Natural killer cell (primary cell): Measurements from ENCODE around the gene FOXP1. TPM values are rescaled to one million over a fixed set of nuclear protein-coding genes. Genes with fewer than 3 reads are reported as not detected.
"Not testable (repeated sequence)": the region's sequence is repeated elsewhere in the genome, so short reads cannot be mapped to it uniquely, and the experiment has no call there.

Experiments
- ATAC-seq, 3 donors: fragments of 150-1000 bp in 2 of 3; fragments of 200-7000 bp in 1 of 3; cut with Tn5 transposase; 1 replicate in 1 of 3; 2 replicates in 2 of 3; pipeline ENCODE4 v1.10.0; 2021; ENCODE audit warnings: mild to moderate bottlenecking in 2 of 3, moderate library complexity in 2 of 3
- DNase-seq, 2 donors: peaks; one replicate each; pipeline versions ENCODE4 v3.0.0 to v3.0.0-alpha.2; 2013 to 2021; ENCODE audit warnings: mixed read lengths in 1 of 2
- H3K27ac ChIP-seq: one replicate; pipeline ENCODE4 v1.5.1; 2013; ENCODE audit warnings: mild to moderate bottlenecking, low read length
- H3K27me3 ChIP-seq: one replicate; pipeline ENCODE4 v1.6.1; 2013; ENCODE audit warnings: low read length; ENCODE audit not compliant: control insufficient read depth, insufficient read depth
- H3K36me3 ChIP-seq: one replicate; pipeline ENCODE4 v1.6.1; 2013; ENCODE audit warnings: low read length; ENCODE audit not compliant: control insufficient read depth, insufficient read depth
- H3K4me1 ChIP-seq: one replicate; pipeline ENCODE4 v1.6.1; 2013; ENCODE audit warnings: low read length; ENCODE audit not compliant: control insufficient read depth, insufficient read depth
- H3K4me3 ChIP-seq: one replicate; pipeline ENCODE4 v1.5.1; 2013; ENCODE audit warnings: low read length
- H3K9me3 ChIP-seq: one replicate; pipeline ENCODE4 v1.6.1; 2013; ENCODE audit warnings: low read length; ENCODE audit not compliant: control insufficient read depth, insufficient read depth
- H3K27ac Mint-ChIP-seq, 2 donors: one replicate each; pipeline ENCODE4 v1.8.0; 2022; ENCODE audit warnings: mild to moderate bottlenecking in 2 of 2, mixed read lengths in 2 of 2, moderate library complexity in 1 of 2
- H3K27me3 Mint-ChIP-seq, 2 donors: one replicate each; pipeline ENCODE4 v1.8.0; 2022; ENCODE audit warnings: low read depth in 2 of 2, mixed read lengths in 2 of 2
- H3K36me3 Mint-ChIP-seq: one replicate; pipeline ENCODE4 v1.8.0; 2022; ENCODE audit warnings: mixed read lengths
- H3K4me1 Mint-ChIP-seq, 2 donors: one replicate each; pipeline ENCODE4 v1.8.0; 2022; ENCODE audit warnings: mixed read lengths in 2 of 2
- H3K4me3 Mint-ChIP-seq: one replicate; pipeline ENCODE4 v1.8.0; 2022; ENCODE audit warnings: mild to moderate bottlenecking, moderate library complexity, mixed read lengths
- H3K9me3 Mint-ChIP-seq, 2 donors: one replicate each; pipeline ENCODE4 v1.8.0; 2022; ENCODE audit warnings: mixed read lengths in 2 of 2
- CTCF ChIP-seq: fragments of 200-600 bp; IDR thresholded peaks from one replicate; pipeline ENCODE4 v1.8.0; 2022; ENCODE audit warnings: antibody characterized with exemption
- WGBS: methylation state at CpG from one replicate; pipeline ENCODE4 v1.1.7; 2013; ENCODE audit warnings: missing lambda C conversion rate; ENCODE audit not compliant: insufficient coverage; 5-methylcytosine and 5-hydroxymethylcytosine counted together
- intact Hi-C: fragments of 100-400 bp; cut with micrococcal nuclease; formaldehyde crosslinking; loops from one replicate; pipeline ENCODE4 v1.14.2; 2022
- total RNA-seq, 4 donors: library from RNA; stranded (reverse); fragments of 120-200 nt in 1 of 4; gene quantifications; one replicate each; pipeline versions ENCODE4 v1.2.3 to v1.2.4, GENCODE V29; 2013 to 2022

Gene FOXP1
- total RNA-seq, 3 donors from 2014 or later (not counting 1 experiment from before 2014, with no cell fraction given): 166 to 185 (median 166) TPM

GRCh38 chr3:71438904-71439303 lies 144.6 kb downstream of the FOXP1 start:
- Histone ChIP-seq H3K36me3 (no peaks in the 10 kb centered on the region), H3K27me3 (no peaks in the 10 kb centered on the region), H3K4me3 (no peak overlapping the region), H3K4me1 (peaks cover 64% of the 10 kb centered on the region), H3K27ac (no peak overlapping the region), H3K9me3 (no peaks in the 10 kb centered on the region)
- Mint-ChIP-seq H3K36me3 (no peaks in the 10 kb centered on the region), H3K27me3 (no peaks in the 10 kb centered on the region), H3K4me3 (no peak overlapping the region), H3K9me3 (no peaks in the 10 kb centered on the region), H3K27ac (peak overlapping the region; percentile 93 to 96), H3K4me1 (peaks cover 66 to 69% of the 10 kb centered on the region in 2 donors)
- ATAC-seq (peak in 2 of 3 donors; percentile 47 to 58), DNase-seq (peak in 1 of 2 donors; percentile 38)
- WGBS: 52% methylated on average over 6 of the region's 6 CpGs
- intact Hi-C loops: no loop called here
- no peak for TF ChIP-seq CTCF

GRCh38 chr3:71438071-71438685 lies 145.3 kb downstream of the FOXP1 start:
- H3K9me3 Mint-ChIP-seq: no peaks in the 10 kb centered on the region
- Histone ChIP-seq H3K27ac (no peak overlapping the region), H3K9me3 (no peaks in the 10 kb centered on the region), H3K27me3 (no peaks in the 10 kb centered on the region), H3K4me1 (peaks cover 57% of the 10 kb centered on the region), H3K36me3 (no peaks in the 10 kb centered on the region), H3K4me3 (no peak overlapping the region)
- H3K36me3 Mint-ChIP-seq: no peaks in the 10 kb centered on the region
- 96% methylated on average over 7 of the region's 7 CpGs for WGBS
- TF ChIP-seq CTCF: no peak
- no peak for ATAC-seq
- peaks cover 62 to 69% of the 10 kb centered on the region in 2 donors for H3K4me1 Mint-ChIP-seq
- intact Hi-C loops: no loop called here
- H3K27ac Mint-ChIP-seq: peak overlapping the region; percentile 93 to 96
- no peak overlapping the region for H3K4me3 Mint-ChIP-seq
- H3K27me3 Mint-ChIP-seq: no peaks in the 10 kb centered on the region
- no peak for DNase-seq

- Histone ChIP-seq H3K4me3 (no peak overlapping the region), H3K27ac (no peak overlapping the region), H3K4me1 (peaks cover 48% of the 10 kb centered on the region), H3K27me3 (no peaks in the 10 kb centered on the region), H3K36me3 (no peaks in the 10 kb centered on the region), H3K9me3 (no peaks in the 10 kb centered on the region)
- no peaks in the 10 kb centered on the region for H3K36me3 Mint-ChIP-seq
- 100% methylated on average over 3 of the region's 5 CpGs for WGBS
- no peaks in the 10 kb centered on the region for H3K27me3 Mint-ChIP-seq
- ATAC-seq (no peak), DNase-seq (no peak)
- no peaks in the 10 kb centered on the region for H3K9me3 Mint-ChIP-seq
- H3K4me1 Mint-ChIP-seq: peaks cover 62 to 73% of the 10 kb centered on the region in 2 donors
- H3K27ac Mint-ChIP-seq: peak overlapping the region in 1 of 2 donors; percentile 5
- intact Hi-C loops: no loop called here
- no peak overlapping the region for H3K4me3 Mint-ChIP-seq
- TF ChIP-seq CTCF: no peak
Observed at GRCh38 chr3:71436337-71436736, 147.2 kb downstream of the FOXP1 start.

- ATAC-seq, H3K4me3 ChIP-seq, intact Hi-C loops, H3K9me3 Mint-ChIP-seq, H3K27me3 Mint-ChIP-seq, H3K36me3 ChIP-seq, H3K27me3 ChIP-seq, H3K36me3 Mint-ChIP-seq, H3K27ac ChIP-seq, H3K9me3 ChIP-seq, H3K4me3 Mint-ChIP-seq, DNase-seq, H3K27ac Mint-ChIP-seq: not testable (repeated sequence)
- H3K4me1 ChIP-seq: peaks cover 44% of the 10 kb centered on the region
- H3K4me1 Mint-ChIP-seq: peaks cover 62 to 73% of the 10 kb centered on the region in 2 donors
- WGBS: 95% methylated on average over 1 of the region's 7 CpGs
Observed at GRCh38 chr3:71435836-71436235, 147.7 kb downstream of the FOXP1 start.
